ENCODE data around the gene GNS. TPM values are rescaled to one million over a fixed set of nuclear protein-coding genes. Genes with fewer than 3 reads are reported as not detected.

Gene GNS
- total and polyA plus RNA-seq, 5 donors = 33.6 to 105 (median 96.6) TPM

- DNase-seq (peak in 1 of 3 donors; percentile 19), ATAC-seq (no peak)
- Histone ChIP-seq H3K4me3 (ENCODE audit: low read length) (no peak overlapping the region), H3K27me3 (ENCODE audit: control insufficient read depth, insufficient read depth) (no peaks in the 10 kb centered on the region), H3K27ac (ENCODE audit: low read length) (no peak overlapping the region), H3K9me3 (ENCODE audit: control insufficient read depth, low read length) (no peaks in the 10 kb centered on the region), H3K4me1 (ENCODE audit: control insufficient read depth, insufficient read depth, low read length) (peaks cover 2% of the 10 kb centered on the region)
- 89% methylated on average over 15 of the region's 15 CpGs for WGBS
- intact Hi-C loops (cut with DNase I) = no loop called here
Measured at GRCh38 chr12:64749461-64750200, 9.6 kb downstream of the GNS start.

DNA sequence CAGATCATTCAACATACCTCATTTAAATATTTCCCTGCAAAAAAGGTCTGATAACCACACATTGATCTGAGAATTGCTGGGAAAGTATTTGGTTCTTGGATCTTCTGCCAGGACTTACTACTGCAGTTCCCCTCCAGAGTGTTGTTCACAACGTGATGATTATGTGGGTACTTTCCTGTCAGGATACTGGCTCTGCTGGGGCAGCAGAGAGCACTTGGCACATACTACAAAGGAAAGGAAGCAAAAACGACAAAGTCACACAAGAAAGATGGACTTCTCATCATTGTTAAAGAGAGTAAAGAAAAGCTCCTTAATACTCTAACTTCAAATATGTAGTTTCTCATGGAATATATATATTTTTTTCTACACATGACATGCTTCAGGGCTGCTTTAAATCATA is 11.5 kb downstream of the GNS start:
- no peaks in the 10 kb centered on the region for H3K4me1 ChIP-seq (ENCODE audit: control insufficient read depth, insufficient read depth, low read length)
- 14% methylated on average over 2 of the region's 2 CpGs for WGBS

GRCh38 chr12:64746663-64747062 is 12.5 kb downstream of the GNS start:
- no peak for ATAC-seq
- no peaks in the 10 kb centered on the region for H3K4me1 ChIP-seq (ENCODE audit: control insufficient read depth, insufficient read depth, low read length)
- no peaks in the 10 kb centered on the region for H3K9me3 ChIP-seq (ENCODE audit: control insufficient read depth, low read length)
- no peak for DNase-seq
- no peaks in the 10 kb centered on the region for H3K27me3 ChIP-seq (ENCODE audit: control insufficient read depth, insufficient read depth)
- H3K27ac ChIP-seq (ENCODE audit: low read length) = no peak overlapping the region
- intact Hi-C loops (cut with DNase I) = no loop called here
- 89% methylated on average over 2 of the region's 2 CpGs for WGBS
- H3K4me3 ChIP-seq (ENCODE audit: low read length) = no peak overlapping the region

More for the DNA sequence above, 11.5 kb downstream of the GNS start:
- ATAC-seq (no peak), DNase-seq (no peak)
- no peaks in the 10 kb centered on the region for H3K27me3 ChIP-seq (ENCODE audit: control insufficient read depth, insufficient read depth)
- intact Hi-C loops (cut with DNase I) = no loop called here
- H3K4me3 ChIP-seq (ENCODE audit: low read length) = no peak overlapping the region
- H3K27ac ChIP-seq (ENCODE audit: low read length) = no peak overlapping the region
- H3K9me3 ChIP-seq (ENCODE audit: control insufficient read depth, low read length) = no peaks in the 10 kb centered on the region

DNA sequence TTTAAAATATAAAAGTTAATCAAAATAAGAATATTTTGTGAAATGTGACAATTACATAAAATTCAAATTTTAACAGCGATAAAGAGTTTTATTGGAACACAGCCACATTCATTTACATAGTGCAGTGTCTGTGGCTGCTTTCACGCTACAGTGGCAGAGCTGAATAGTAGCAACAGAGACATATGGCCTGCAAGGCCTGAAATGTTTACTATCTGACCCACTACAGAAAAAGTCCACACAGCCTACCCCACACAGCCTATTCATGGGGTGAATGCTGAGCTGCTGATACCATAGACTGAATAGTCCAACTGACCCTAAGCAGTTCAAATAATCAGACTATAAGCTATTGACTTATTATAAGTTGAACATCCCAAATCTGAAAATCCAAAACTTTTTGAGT is 13.2 kb downstream of the GNS start:
- 96% methylated on average over 2 of the region's 2 CpGs for WGBS

DNA sequence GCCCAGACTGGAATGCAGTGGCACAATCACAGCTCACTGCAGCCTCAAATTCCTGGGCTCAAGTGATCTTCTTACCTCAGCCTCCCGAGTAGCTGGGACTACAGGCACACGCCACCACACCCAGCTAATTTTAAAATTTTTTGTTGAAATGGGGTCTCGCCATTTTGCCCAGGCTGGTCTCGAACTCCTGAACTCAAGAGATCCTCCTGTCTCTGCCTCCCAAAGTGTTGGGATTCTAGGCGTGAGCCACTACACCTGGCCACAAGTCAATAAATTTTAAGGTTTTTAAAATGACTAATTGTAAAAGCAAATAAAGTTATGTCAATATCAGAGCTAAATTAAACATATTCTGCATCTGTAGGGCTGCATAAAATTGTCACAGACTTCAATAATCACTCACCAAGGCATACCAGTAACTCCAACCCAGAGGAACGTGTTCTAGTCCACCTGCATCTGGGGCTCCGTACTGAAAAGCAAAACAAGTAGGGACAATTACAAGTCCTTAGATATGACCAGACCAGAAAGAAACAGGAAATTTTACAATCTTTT is 13.9 kb downstream of the GNS start:
- no peaks in the 10 kb centered on the region for H3K27me3 ChIP-seq (ENCODE audit: control insufficient read depth, insufficient read depth)
- no peak overlapping the region for H3K4me3 ChIP-seq (ENCODE audit: low read length)
- ATAC-seq = no peak
- H3K27ac ChIP-seq (ENCODE audit: low read length) = no peak overlapping the region
- H3K9me3 ChIP-seq (ENCODE audit: control insufficient read depth, low read length) = no peaks in the 10 kb centered on the region
- intact Hi-C loops (cut with DNase I) = no loop called here
- no peak for DNase-seq
- H3K4me1 ChIP-seq (ENCODE audit: control insufficient read depth, insufficient read depth, low read length) = no peaks in the 10 kb centered on the region
- 95% methylated on average over 7 of the region's 7 CpGs for WGBS

More for the DNA sequence above, 13.2 kb downstream of the GNS start:
- intact Hi-C loops (cut with DNase I) = no loop called here
- Histone ChIP-seq H3K27me3 (ENCODE audit: control insufficient read depth, insufficient read depth) (no peaks in the 10 kb centered on the region), H3K4me3 (ENCODE audit: low read length) (no peak overlapping the region), H3K4me1 (ENCODE audit: control insufficient read depth, insufficient read depth, low read length) (no peaks in the 10 kb centered on the region), H3K9me3 (ENCODE audit: control insufficient read depth, low read length) (no peaks in the 10 kb centered on the region), H3K27ac (ENCODE audit: low read length) (no peak overlapping the region)
- no peak for ATAC-seq
- DNase-seq = no peak

GRCh38 chr12:64744422-64745258 is 14.6 kb downstream of the GNS start:
- WGBS = 66% methylated on average over 5 of the region's 5 CpGs
- intact Hi-C loops (cut with DNase I) = no loop called here
- Histone ChIP-seq H3K9me3 (ENCODE audit: control insufficient read depth, low read length) (no peaks in the 10 kb centered on the region), H3K27ac (ENCODE audit: low read length) (no peak overlapping the region), H3K27me3 (ENCODE audit: control insufficient read depth, insufficient read depth) (no peaks in the 10 kb centered on the region), H3K4me3 (ENCODE audit: low read length) (no peak overlapping the region), H3K4me1 (ENCODE audit: control insufficient read depth, insufficient read depth, low read length) (no peaks in the 10 kb centered on the region)
- DNase-seq (no peak), ATAC-seq (peak in 1 of 2 donors; percentile 18)

- no peak overlapping the region for H3K27ac ChIP-seq (ENCODE audit: low read length)
- no peaks in the 10 kb centered on the region for H3K27me3 ChIP-seq (ENCODE audit: control insufficient read depth, insufficient read depth)
- no peaks in the 10 kb centered on the region for H3K4me1 ChIP-seq (ENCODE audit: control insufficient read depth, insufficient read depth, low read length)
- no peak for ATAC-seq
- whole genome bisulfite sequencing = over 99% methylated on average over 3 of the region's 3 CpGs
- DNase-seq = no peak
- no peak overlapping the region for H3K4me3 ChIP-seq (ENCODE audit: low read length)
- intact Hi-C loops (cut with DNase I) = no loop called here
- H3K9me3 ChIP-seq (ENCODE audit: control insufficient read depth, low read length) = no peaks in the 10 kb centered on the region
Measured at GRCh38 chr12:64743206-64743605, 16.0 kb downstream of the GNS start.

- intact Hi-C loops (cut with DNase I) = no loop called here
- 91% methylated on average over 3 of the region's 3 CpGs for WGBS
Measured at GRCh38 chr12:64742416-64742815, 16.8 kb downstream of the GNS start.

DNA sequence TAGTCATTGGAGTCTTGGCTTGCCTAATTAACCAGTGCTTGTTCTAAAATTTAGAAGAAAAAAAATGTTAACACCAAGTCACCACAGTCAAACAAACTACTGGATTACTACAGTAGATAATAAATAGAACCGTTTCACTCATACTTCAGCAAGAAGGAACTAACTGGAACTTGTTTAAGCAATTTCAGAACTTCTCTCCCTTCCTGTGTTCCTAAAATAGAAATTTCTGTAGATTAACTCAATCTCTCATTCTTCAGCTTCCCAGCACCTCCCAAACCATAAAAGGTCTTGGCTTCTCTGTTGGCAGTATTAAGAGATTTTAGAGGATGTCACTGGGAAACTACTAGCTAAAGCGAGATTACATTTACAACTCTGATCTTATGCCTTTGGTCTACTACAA is 18.6 kb downstream of the GNS start:
- intact Hi-C loops (cut with DNase I) = no loop called here
- no peaks in the 10 kb centered on the region for H3K27me3 ChIP-seq (ENCODE audit: control insufficient read depth, insufficient read depth)
- H3K4me1 ChIP-seq (ENCODE audit: control insufficient read depth, insufficient read depth, low read length) = no peaks in the 10 kb centered on the region
- H3K4me3 ChIP-seq (ENCODE audit: low read length) = no peak overlapping the region
- no peak overlapping the region for H3K27ac ChIP-seq (ENCODE audit: low read length)
- no peaks in the 10 kb centered on the region for H3K9me3 ChIP-seq (ENCODE audit: control insufficient read depth, low read length)
- no peak for DNase-seq
- WGBS = 48% methylated on average over 2 of the region's 2 CpGs
- ATAC-seq = no peak

More at GRCh38 chr12:64742416-64742815, 16.8 kb downstream of the GNS start:
- ATAC-seq (no peak), DNase-seq (no peak)
- H3K4me3 ChIP-seq (ENCODE audit: low read length) = no peak overlapping the region
- no peaks in the 10 kb centered on the region for H3K9me3 ChIP-seq (ENCODE audit: control insufficient read depth, low read length)
- no peaks in the 10 kb centered on the region for H3K4me1 ChIP-seq (ENCODE audit: control insufficient read depth, insufficient read depth, low read length)
- no peak overlapping the region for H3K27ac ChIP-seq (ENCODE audit: low read length)
- H3K27me3 ChIP-seq (ENCODE audit: control insufficient read depth, insufficient read depth) = no peaks in the 10 kb centered on the region

DNA sequence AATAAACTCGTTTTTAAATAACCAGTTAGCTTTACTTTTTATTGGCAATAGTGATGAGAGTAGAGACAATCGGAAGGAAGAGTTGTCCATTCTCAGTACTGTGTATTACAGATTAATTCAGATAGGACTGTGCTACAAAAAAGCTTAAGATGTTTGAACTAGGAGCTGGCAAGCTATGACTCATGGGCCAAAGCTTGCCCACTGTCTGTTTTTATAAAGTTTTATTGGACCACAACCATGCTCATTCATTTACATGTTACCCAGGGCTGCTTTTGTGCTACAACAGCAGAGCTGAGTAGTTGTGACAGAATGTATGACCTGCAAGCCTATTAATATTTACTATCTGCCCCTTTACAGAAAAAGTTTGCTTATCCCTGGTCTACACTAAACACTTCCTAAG is 19.4 kb downstream of the GNS start:
- intact Hi-C loops (cut with DNase I) = no loop called here
- Histone ChIP-seq H3K27me3 (ENCODE audit: control insufficient read depth, insufficient read depth) (no peaks in the 10 kb centered on the region), H3K27ac (ENCODE audit: low read length) (no peak overlapping the region), H3K4me3 (ENCODE audit: low read length) (no peak overlapping the region), H3K9me3 (ENCODE audit: control insufficient read depth, low read length) (no peaks in the 10 kb centered on the region), H3K4me1 (ENCODE audit: control insufficient read depth, insufficient read depth, low read length) (no peaks in the 10 kb centered on the region)
- 90% methylated on average over 2 of the region's 2 CpGs for WGBS
- DNase-seq (no peak), ATAC-seq (no peak)

- intact Hi-C loops (cut with DNase I) = no loop called here
Measured at GRCh38 chr12:64737539-64737938, 21.7 kb downstream of the GNS start.

More at GRCh38 chr12:64737539-64737938, 21.7 kb downstream of the GNS start:
- DNase-seq = peak in 1 of 3 donors; percentile 31
- no peak for ATAC-seq
- Histone ChIP-seq H3K27me3 (ENCODE audit: control insufficient read depth, insufficient read depth) (no peaks in the 10 kb centered on the region), H3K9me3 (ENCODE audit: control insufficient read depth, low read length) (no peaks in the 10 kb centered on the region), H3K4me3 (ENCODE audit: low read length) (no peak overlapping the region), H3K4me1 (ENCODE audit: control insufficient read depth, insufficient read depth, low read length) (no peaks in the 10 kb centered on the region), H3K27ac (ENCODE audit: low read length) (no peak overlapping the region)
- 52% methylated on average over 1 of the region's 1 CpG for WGBS
